Dermis microvascular lymphatic vessel endothelial cell (primary cell): ENCODE results near the gene MEF2C. TPM values are rescaled to one million over a fixed set of nuclear protein-coding genes. Genes with fewer than 3 reads are reported as not detected.

Experiments
- DNase-seq, 2 donors: peaks; one replicate each; pipeline versions ENCODE4 v3.0.0 to v3.0.0-alpha.2; 2010; ENCODE audit warnings: low read depth in 2 of 2
- total RNA-seq: library from RNA; depleted of rRNA; stranded (reverse); fragments of >200 nt; gene quantifications from 2 replicates; pipeline ENCODE4 v1.2.1, GENCODE V29; 2014

MEF2C gene
- total RNA-seq, 1 donor from 2014 or later, result 118 TPM

- no peak for DNase-seq
Observed at GRCh38 chr5:88689668-88690408, 193.1 kb downstream of the MEF2C start.

GRCh38 chr5:88688984-88689667 lies 193.9 kb downstream of the MEF2C start:
- no peak for DNase-seq

- DNase-seq, result no peak
Observed at GRCh38 chr5:88688156-88688983, 194.6 kb downstream of the MEF2C start.

GRCh38 chr5:88687373-88687911 lies 195.5 kb downstream of the MEF2C start:
- no peak for DNase-seq

- DNase-seq, result no peak
Observed at GRCh38 chr5:88686726-88687125, 196.3 kb downstream of the MEF2C start.

- no peak for DNase-seq
Observed at GRCh38 chr5:88685591-88686541, 197.1 kb downstream of the MEF2C start.

- no peak for DNase-seq
Observed at GRCh38 chr5:88683506-88684135, 199.4 kb downstream of the MEF2C start.

GRCh38 chr5:88682881-88683361 lies 200.1 kb downstream of the MEF2C start:
- no peak for DNase-seq

- DNase-seq, result no peak
Observed at GRCh38 chr5:88682131-88682530, 200.9 kb downstream of the MEF2C start.

GRCh38 chr5:88681211-88681803 lies 201.7 kb downstream of the MEF2C start:
- DNase-seq, result no peak

GRCh38 chr5:88680253-88681132 lies 202.5 kb downstream of the MEF2C start:
- peak in 1 of 2 donors; percentile 51 for DNase-seq

GRCh38 chr5:88679638-88680037 lies 203.3 kb downstream of the MEF2C start:
- no peak for DNase-seq

GRCh38 chr5:88678770-88679381 lies 204.1 kb downstream of the MEF2C start:
- DNase-seq, result no peak

- no peak for DNase-seq
Observed at GRCh38 chr5:88677943-88678769, 204.8 kb downstream of the MEF2C start.

GRCh38 chr5:88677376-88677895 lies 205.5 kb downstream of the MEF2C start:
- no peak for DNase-seq

GRCh38 chr5:88676637-88677375 lies 206.2 kb downstream of the MEF2C start:
- no peak for DNase-seq
